Right ventricle myocardium inferior (tissue), 1 donor: ENCODE data around the gene SLC1A5. TPM values are rescaled to one million over a fixed set of nuclear protein-coding genes. Genes with fewer than 3 reads are reported as not detected.

ENCODE experiments used
- ATAC-seq: fragments of 200-7000 bp; cut with Tn5 transposase; one replicate; pipeline ENCODE4 v1.9.1; 2020; ENCODE audit warnings: mild to moderate bottlenecking, moderate library complexity
- DNase-seq: peaks from one replicate; pipeline ENCODE4 v3.0.0; 2021; ENCODE audit errors: missing footprints
- intact Hi-C: fragments of 100-400 bp; cut with DNase I; formaldehyde crosslinking; loops from one replicate; pipeline ENCODE4 v1.11.0; 2022
- total RNA-seq: library from RNA; stranded (reverse); fragmentation: NEBNext Ultra II Directional; extraction: Animal tissue kit (Norgen Biotek cat#: 25700); gene quantifications from one replicate; pipeline ENCODE4 v1.2.1, GENCODE V29; 2021
- donor health status: DM: no; HTN: yes; CAD: no; lungs with severe emphysema.

Gene SLC1A5
- total RNA-seq, 1 donor from 2014 or later, result 10.1 TPM

DNA sequence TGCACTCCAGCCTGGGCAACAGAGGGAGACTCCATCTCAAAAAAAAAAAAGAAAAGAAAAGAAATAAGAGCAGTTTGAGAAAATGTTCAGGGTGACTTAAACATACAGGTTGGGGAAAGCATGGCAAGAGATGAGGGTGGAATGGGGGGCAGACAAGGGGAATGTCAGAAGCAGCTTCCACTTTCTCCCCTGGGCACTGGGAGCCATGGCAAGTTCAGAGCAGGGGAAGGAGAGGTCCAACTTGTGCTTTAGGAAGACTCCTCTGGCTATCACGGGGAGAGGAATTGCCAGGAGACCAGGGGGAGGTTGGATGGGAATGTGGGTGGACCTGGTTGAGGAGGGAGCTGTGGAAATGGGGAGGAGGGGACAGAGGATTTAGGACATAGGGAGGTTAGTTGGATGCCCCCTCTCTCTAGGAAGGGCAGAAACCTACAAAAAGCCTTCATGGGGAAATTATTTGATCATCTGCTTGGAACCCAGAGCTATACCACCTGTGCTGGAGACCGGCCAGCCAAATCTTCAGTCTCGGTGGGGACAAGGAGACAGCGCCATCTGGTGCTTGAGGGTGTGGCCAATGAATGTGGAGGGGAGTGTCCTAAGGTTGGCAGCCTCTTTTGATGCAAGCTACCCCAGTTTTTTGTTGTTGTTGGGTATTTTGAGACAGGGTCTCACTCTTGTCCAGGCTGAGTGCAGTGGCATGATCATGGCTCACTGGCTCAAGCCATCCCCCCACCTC is 34.8 kb downstream of the SLC1A5 start:
- DNase-seq, result no peak
- intact Hi-C loops, result no loop called here
- no peak for ATAC-seq

DNA sequence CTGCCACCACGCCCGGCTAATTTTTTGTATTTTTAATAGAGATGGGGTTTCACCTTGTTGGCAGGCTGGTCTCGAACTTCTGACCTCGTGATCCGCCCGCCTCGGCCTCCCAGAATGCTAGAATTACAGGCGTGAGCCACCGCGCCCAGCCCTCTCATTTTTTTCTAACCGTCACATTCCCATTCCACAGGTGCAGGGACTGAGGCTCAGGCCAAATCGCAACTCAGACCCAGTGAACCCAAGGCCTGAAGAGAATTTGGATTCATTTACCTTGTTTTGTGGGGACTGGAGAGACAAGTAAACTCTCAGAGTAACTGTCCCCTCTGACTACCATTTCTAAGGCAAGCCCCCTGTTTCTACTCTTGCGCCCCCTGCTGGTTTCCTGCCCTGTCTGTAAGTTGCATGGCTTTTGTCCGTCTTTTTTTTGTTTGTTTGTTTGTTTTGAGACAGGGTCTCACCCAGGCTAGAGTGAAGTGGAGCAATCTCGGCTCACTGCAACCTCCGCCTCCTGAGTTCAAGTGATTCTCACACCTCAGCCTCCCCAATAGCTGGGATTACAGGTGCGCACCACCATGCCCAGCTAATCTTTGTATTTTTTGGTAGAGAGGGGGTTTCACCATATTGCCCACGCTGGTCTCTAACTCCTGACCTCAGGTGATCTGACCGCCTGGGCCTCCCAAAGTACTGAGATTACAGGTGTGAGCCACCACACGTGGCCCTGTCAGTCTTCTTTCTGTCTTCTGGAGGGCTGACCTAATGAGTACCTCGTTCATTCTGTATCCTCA is 39.9 kb downstream of the SLC1A5 start:
- ATAC-seq (no peak), DNase-seq (peak; percentile 81)
- intact Hi-C loops, result loop anchor here (5.0 kb wide), 1 partner anchor 46 kb away; no protein-coding TSS in a partner anchor

DNA sequence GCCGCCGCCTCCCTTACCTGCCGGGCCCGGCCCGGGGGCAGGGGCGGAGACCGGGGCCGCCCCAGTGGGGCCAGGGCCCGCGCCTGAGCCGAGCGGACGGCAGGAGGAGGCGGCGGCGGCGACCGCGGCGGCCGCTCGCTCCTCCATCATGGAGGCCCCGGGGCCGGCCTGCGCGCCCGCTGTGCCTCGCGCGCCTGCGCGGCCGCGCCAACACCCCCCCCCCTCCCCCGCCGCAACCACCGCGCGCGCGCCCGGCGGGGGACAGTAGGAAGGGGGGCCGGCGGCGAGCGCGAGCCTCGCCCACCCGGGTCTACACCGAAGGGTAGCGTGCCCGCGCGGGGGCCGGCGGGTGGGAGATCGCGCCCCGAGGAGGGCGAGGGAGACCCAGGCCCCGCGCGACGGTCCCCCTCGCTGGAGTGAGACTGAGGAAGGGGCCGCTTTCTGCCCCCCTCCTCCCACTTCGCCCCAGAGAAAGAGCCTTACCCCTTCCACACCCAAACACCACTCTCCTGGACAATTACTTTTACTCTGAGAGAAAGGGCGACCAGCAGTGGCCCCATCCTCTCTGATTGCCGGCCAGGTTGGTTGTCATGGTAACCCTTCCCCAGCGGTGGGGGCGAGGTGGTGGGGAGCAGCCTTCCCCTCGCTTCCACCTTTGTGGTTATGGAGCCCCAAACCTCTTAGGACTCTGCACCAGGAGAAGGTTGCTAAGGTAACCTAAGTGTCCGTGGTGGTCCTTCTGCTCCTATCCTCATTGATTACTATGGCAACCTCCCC is 41.9 kb downstream of the SLC1A5 start, which contains the start of gene STRN4:
Gene STRN4 (minus strand): TSS at position 170 of the 777 bp plus-strand sequence. CDS start 20 bp downstream, at position 150.
- peak; percentile 70 for ATAC-seq
- intact Hi-C loops, result loop anchor here (5.0 kb wide), 1 partner anchor 44 kb away; no protein-coding TSS in a partner anchor
- peak; percentile 85 for DNase-seq

DNA sequence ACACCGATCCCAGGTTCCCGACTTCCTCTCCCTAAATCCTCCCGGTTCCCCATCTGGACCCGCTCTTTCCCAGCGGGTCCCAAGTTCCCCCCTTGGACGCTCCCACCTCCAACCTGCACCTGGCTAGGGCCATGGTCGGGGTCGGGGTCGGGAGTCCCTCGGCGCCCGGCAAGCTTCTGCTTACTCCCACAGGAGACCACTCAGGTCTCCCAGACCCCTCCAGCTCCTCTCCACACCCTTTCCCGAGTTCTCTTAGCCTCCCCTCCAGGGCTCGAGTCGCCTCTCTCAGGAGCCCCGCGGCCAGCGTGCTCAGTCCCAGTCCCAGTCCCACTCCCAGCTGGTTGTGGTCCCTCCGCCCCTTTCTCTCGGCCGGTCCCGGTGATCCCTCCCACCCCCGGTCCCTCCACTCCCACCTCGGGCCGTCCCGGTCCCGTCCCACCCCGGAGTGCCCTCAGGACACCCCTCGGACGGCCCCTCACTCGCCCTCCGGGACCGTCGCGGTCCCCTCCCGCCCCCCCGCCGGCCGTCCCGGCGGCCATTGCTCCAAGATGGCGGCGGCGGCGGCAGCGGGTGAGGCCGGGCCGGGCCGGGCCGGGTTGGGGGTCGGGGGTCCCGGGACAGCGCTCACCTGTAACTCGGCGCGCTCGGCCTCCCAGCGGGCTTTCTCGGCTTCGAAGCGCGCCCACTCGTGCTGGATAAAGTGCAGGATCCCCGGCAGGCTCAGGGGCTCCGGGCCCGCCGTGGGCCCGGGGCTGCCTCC is 42.7 kb downstream of the SLC1A5 start, which contains the start of gene FKRP:
Gene FKRP (plus strand): TSS at position 537 of the 760 bp plus-strand sequence. CDS start 9,394 bp downstream, outside the sequence.
- no peak for DNase-seq
- intact Hi-C loops, result loop anchor here (5.0 kb wide), 1 partner anchor 43 kb away; no protein-coding TSS in a partner anchor
- peak; percentile 51 for ATAC-seq

DNA sequence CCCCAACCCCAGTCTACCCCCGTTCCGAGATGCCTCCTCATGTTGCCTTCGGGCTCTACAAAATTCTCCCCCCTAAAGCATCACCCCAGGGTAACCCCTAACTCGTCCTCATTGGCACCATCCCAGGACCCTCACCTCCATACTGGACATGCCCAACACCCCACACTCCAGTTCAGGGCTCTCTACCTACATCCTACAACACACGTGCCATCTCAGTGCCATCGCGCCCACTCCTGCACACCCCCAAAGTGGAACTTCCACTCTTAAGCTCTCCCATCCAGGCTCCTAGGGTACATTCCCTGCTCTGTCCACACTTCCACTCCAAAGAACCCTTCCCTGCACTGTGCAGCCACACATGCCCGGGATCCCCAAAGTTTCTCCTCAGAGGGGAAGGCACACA is 43.4 kb downstream of the SLC1A5 start:
- DNase-seq, result no peak
- no peak for ATAC-seq
- intact Hi-C loops, result loop anchor here (5.0 kb wide), 1 partner anchor 43 kb away; no protein-coding TSS in a partner anchor

DNA sequence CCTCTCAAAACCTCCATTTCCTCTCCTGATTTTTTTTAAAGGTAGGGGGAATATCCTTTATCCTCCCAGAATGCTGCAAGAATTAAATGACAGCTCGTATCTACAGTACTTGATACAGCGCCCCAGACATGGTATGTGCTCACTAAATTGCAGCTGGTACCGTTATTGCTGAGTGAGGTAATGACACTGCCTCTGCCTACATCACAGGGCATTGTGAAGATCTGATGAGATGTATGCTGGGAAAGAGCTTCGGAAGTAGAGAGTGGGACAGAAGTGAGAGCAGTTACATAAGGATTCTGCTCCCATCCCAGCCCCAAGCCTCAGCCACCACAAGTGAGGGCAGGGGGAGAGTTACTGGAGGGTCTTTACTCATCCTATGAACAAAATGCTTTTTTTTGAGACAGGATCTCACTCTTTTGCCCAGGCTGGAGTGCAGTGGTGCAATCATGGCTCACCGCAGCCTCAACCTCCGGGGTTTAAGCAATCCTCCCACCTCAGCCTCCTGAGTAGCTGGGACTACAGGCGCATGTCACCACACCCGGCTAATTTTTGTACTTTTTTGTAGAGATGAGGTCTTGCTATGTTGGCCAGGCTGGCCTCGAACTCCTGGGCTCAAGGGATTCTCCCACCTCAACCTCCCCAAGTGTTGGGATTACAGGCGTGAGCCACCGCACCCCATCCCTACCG is 44.2 kb downstream of the SLC1A5 start:
- no peak for DNase-seq
- ATAC-seq, result no peak
- intact Hi-C loops, result no loop called here

DNA sequence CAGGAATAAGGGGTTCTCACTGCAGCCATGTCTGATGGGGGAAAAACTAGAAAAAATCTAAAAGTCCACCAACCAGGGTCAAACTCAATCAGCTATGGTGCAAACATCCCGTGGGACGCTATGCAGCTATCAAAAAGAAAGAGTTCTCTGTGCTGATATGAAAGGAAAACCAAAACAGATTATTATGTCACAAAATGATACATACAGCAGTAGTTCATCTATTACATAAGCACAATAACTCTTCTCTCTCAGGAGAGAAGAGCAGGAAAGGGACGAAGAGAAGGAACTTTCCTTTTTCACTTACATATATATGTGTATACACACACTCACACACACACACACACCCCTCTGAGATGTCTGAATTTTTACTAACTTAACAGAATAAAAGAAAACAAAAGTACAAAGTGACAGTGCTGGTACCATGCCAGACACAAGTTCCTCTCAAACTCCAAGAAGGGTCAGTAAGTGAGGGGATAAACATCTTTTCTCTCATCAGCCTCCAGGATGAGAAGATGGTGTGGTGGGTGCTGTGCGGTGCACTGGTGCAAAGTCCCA is 45.4 kb downstream of the SLC1A5 start:
- DNase-seq (no peak), ATAC-seq (no peak)
- intact Hi-C loops, result no loop called here

DNA sequence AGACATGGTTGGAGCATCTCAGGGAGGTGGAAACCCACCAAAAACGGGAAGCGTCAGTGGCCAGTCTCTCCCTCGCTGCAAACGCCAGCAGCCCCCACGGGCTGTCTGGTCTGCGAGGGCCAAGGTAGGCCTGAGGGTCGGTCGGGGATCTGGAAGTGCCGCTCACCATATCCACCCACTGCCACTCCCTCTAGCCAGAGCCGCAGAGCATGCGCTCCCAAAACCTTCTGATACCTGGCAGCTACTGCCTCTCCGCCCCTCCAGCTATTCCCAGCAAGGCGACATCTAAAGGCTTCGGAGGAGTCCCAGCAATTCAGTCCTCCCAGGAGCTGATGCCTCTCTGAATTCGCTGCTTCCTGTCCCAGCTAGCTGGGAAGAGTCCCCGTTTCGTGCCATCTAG is 46.9 kb downstream of the SLC1A5 start:
- intact Hi-C loops, result no loop called here
- ATAC-seq (no peak), DNase-seq (peak; percentile 67)

DNA sequence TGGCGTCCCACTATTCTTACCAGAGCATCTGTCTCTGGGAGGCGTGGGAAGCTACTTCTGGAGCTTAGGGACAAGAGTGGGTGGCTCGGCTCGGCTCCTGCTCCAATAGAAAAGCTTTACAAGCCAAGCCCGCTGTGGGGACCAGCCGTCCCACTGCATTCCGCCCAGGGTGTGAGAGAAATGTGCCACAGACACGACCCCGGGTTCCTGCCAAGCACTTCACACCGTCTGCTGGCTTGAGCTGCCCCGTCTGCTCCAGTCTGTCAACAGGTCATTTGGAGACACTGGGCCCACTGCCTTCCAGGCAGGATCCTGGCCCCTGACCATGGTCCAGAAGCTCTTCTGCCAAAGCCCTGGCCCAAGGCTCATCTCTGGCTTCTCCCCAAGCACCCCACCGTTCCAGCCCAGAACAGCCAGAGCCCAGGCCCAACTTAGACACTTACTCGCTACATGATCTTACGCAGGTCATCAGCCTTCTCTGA is 49.1 kb downstream of the SLC1A5 start:
- DNase-seq, result peak; percentile 86
- intact Hi-C loops, result no loop called here
- peak; percentile 93 for ATAC-seq

DNA sequence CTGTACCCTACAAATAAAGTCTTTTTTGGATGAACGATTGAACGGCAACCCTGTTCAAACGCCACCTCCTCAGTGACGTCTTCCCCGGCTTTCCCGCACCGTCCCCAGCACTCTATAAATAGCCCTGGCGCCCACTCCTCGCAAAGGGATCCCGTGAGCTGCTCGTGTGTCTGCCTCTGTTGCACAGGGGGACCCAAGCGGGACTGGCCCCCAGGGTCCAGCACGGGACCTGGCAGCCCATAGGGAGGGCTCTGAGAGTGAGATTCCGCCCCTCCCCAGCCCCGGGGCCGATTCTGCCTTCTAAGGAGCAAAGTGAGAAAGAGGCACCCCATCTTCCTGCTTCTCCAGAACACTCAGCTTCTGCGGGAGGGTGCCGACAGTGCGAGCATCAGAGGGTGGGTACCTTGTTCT is 50.6 kb downstream of the SLC1A5 start:
- ATAC-seq (no peak), DNase-seq (peak; percentile 42)
- intact Hi-C loops, result no loop called here

DNA sequence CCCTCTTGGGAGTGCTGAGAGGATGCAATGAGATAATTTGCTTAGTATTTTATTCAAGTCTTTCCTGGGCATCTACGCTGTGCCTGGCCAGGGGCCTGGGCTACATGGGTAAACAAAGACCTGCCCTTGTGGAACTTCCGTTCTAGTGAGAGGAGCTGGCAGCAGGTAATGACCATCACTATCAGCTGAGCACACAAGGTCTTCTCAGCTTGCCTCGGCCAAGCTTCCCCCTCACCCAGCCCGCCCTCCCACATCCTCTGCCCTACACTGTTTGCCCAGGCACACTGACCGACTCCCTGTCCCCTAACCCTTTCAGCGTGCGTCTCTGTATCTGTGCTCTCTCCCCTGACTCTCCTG is 51.1 kb downstream of the SLC1A5 start:
- ATAC-seq, result no peak
- DNase-seq, result peak; percentile 39
- intact Hi-C loops, result no loop called here

DNA sequence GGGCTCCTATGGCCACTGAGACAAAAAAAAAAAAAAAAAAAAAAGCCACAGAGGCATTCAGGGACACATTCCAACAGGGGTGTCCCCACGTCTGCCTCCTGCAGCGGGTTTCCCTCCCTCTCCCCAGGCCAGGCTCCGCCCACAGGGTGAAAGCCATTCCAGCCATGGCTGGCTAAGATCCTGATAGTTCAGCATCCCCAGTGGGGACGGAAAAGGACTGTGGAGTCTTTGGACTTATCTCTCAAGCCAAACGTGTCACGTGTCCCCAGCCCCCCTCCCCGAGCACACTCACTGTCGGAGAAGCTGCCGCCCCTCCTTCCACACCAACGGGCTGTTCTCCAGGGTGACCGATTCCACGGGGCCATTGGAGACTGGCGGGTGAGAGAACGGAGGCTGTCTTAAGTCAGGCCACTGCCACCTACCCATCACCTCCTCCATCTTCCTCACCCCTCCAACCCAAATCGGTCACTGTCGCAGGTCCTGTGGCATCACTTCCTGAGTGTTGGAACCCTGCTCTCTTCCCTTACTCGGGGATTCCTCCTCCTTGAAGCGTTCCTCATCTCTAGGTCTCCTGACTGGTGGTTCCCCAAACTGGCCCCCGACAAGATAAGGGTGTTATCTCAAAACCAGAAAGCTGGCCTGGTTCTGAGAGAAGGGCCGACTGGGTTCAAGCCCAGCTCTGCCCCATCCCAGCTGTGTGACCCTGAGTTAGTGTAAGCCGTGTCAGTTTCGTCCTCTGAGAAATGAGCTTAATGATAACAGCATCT is 51.7 kb downstream of the SLC1A5 start:
- intact Hi-C loops, result no loop called here
- peak; percentile 33 for ATAC-seq
- DNase-seq, result peak; percentile 50

DNA sequence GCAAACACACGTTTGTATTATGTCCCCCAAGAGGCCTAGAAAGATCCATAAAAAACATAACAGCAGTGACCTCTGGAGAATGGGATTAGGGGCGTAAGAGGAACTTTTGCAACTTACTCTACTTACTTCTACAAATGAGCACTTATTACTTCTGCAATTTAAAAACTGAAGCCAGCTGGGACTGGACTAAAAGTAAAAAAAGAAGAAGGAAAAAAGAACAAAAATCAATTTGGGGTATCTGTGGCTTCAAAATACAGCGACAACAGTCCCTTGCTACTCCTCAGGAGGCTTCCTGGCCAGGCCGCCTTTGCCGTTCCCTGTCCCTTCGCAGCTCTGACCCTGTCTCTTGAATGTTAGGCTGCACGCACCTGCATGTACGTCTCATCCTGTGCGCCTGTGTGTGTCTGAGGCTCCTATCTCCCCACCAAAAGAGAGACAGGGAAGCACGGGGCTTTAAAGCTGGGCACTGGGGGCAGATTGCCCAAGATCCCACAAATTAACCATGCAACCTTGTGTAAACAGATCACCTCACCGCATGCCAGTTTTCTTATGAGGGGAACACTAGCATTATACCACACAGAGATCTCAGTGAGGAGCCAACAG is 54.6 kb downstream of the SLC1A5 start:
- no peak for ATAC-seq
- intact Hi-C loops, result no loop called here

DNA sequence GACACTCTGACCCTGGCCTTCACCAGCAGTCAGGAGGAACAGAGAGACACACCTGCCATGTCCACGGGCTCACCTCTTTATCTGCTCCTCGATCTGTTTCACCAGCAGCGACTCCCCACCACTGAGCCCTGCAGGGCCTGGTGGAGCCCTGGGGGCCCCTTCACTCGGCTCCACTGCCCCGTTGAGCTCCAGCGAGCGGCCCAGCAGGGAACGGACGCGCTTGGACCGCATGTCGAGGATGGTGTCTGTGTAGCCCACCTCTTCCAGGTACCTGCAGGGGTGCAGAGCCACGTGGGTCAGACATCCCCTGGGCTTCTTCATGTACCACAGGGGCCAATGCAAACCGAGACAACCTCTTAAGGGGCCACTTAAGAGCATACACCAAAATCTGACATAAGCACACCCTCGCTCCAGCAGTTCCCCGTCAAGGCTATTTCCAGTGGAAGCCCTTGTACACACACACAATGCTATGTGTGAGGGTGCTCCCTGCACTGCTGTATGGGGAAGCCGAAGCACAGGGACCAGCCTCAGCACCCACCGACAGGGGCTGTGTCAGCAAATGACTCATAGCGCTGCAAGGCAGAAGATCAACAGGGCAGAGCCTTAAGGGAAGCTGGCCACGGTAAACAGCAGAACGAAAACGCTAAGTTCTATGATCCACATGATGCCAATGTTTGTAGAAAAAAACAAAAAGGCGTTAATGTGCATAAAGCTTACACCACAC is 55.3 kb downstream of the SLC1A5 start:
- intact Hi-C loops, result no loop called here
- ATAC-seq, result peak; percentile 39
- DNase-seq, result peak; percentile 79

More for the DNA sequence above, 54.6 kb downstream of the SLC1A5 start:
- DNase-seq, result peak; percentile 32

DNA sequence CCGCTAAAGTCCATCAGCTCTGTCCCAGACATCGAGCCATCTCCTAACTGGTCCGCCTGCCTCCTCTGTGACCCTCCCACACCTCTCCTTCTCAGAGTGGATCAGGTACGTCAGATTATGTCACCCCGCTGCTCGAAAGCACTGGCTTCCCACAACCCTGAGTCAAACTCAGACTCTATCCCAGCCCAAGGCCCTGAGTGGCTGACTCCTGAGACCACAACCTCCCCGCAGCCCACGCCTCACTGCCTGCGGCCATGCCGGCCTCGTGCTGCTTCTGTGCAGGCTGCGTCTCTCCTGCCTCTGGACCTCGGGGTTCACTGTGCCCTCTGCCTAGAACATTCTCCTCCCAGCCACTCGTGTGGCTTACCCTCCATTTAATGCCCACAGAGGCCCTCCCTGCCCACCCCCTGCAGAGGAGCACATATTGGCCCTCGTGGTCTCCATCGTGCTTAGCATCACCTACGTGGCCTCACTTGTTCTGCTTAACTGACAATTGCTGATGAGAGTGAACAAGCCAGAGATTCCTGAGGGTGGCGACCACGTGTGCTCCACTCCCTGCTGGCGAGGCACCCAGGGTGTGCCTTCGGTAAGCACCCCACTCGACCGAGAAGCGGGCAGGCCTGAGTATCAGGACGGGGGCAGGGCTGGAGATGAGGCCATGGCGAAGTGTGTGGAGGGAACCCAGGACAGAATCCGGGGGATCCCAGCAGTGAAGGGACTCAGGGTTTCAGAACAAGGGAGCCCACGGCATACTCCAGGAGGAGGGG is 56.0 kb downstream of the SLC1A5 start:
- intact Hi-C loops, result no loop called here
- peak; percentile 42 for DNase-seq
- no peak for ATAC-seq
